NCI-H2081 (cell line): Measurements from ENCODE around the gene KMT2D.

Source experiments
- DNase-seq, 2 experiments: peaks; one replicate each; lab custom pipeline; 2025; lab: John Stamatoyannopoulos, UW

The KMT2D gene

DNA sequence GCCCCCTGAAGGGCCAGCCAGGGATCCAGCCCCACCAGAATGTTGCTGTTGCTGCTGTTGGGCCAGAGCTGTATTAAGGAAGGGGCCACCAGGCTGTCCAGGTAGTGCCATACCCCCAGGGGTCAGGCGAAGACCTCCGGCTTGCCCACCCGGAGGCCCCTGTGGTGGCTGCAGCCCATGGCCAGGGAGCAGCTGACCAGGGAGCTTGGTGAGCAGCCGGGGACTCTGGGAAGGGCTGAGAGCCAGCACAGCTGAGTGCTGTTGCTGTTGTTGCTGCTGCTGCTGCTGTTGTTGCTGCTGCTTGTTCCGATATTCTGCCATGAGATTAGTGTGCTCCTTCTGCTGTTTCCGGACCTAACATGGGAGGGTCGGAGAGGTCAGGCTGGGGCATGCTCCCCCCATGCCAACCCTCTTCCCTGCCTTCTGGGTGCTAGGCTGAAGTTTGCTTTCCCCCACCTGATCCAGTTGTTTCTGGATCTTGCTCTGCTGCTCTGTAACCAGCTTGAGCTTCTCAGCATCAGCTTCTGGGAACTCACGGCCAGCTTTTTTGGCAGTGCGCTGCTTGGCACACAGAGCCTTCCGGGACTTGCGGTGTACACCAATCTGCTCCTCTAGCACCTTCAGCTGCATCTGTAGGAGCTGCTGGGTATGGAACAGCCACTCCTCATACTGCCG lies 26.8 kb downstream of the KMT2D start:
- DNase-seq, result no peak

DNA sequence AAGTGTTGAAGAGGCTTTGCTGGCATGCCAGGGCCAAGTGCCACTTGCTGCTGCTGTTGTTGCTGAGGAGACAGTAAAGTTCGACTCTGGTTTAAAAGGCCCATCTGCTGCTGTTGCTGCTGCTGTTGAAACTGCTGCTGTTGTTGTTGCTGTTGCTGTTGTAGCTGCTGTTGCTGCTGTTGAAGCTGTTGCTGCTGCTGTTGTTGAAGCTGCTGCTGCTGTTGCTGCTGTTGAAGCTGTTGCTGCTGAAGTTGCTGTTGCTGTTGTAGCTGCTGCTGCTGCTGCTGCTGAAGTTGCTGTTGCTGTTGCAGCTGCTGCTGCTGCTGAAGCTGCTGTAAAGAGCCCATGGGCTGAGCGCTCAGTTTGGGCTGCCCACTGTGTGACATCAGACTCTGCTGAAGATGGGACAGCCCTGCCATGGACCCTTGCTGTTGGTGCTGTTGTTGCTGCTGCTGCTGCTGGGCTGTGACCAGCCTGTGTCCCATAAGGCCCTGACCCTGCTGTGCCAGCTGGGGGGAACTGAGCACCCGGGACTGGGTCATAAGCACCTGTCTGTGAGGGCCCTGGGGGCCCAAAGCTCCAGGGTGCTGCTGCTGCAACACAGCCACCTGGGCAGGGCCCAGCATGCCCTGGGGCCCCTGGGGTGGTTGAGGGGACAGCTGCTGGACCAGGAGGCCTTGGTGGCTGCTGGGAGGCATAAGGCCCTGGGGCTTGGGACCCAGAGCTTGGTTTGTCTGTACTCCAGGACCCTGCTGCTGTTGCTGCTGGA lies 27.7 kb downstream of the KMT2D start:
- no peak for DNase-seq

DNA sequence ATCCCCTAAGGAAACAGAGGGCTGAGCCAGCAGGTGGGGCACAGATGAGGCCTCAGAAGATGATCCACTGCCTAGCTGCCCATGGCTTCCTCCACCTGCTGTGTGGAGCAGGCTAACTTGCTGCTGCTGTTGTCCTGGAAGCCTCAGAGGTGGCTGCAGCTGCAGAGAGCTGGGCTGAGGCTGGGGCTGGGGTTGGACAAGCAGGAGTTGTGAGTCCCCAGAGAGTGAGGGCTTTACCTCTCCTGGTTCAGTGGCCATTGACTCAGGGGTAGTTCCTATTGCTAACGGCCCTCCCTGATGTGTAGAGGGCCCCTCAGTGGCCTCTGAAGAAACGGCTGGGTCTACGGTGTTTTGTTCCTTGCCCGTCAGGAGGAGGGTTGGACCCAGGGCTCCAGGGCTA lies 28.3 kb downstream of the KMT2D start:
- DNase-seq, result no peak

GRCh38 chr12:49031573-49032161 lies 28.9 kb downstream of the KMT2D start:
- DNase-seq, result no peak

DNA sequence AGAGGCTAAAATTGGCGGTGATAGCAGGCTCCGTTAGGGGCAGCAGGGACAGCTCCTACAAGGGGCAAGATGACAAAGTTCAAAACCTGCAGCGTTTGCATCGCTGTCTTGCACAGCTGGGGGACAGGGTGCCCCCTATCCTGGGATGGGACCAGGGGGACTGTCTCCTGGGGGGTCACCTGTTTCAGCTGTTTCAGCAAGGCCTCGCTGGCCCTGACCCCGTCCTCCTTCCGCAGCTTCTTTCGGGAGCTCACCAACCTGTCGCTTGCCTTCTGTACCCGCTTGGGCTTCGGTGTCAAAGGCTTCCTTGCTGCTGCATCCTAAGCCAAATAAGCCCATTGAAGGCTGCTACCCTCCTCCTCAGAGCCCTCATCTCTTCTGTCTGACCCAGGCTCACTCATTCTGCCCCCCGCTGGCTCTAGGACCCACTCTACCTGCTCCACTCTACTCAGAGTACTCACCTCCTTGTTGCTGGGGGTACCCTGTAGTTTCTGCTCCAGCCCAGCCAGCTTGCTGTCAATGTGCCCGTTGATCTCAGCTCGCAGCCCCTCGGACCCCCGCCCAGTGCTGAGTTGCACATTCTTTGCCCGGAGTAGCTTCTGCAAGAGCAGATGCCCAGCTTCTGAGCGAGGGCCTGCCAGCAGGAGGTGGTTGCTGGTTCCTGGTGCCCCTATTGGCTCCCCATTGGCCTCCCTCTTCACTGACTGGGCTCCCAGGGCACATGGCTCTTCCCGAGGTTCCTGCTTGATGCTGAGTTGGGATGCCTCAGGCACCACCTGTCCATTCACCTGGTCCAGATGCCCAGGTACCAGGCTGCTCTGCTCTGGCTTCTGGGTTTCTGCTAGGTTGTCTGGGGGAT lies 29.7 kb downstream of the KMT2D start:
- DNase-seq, result no peak

GRCh38 chr12:49030119-49030518 lies 30.5 kb downstream of the KMT2D start:
- no peak for DNase-seq

GRCh38 chr12:49028666-49029275 lies 31.8 kb downstream of the KMT2D start:
- DNase-seq, result no peak

DNA sequence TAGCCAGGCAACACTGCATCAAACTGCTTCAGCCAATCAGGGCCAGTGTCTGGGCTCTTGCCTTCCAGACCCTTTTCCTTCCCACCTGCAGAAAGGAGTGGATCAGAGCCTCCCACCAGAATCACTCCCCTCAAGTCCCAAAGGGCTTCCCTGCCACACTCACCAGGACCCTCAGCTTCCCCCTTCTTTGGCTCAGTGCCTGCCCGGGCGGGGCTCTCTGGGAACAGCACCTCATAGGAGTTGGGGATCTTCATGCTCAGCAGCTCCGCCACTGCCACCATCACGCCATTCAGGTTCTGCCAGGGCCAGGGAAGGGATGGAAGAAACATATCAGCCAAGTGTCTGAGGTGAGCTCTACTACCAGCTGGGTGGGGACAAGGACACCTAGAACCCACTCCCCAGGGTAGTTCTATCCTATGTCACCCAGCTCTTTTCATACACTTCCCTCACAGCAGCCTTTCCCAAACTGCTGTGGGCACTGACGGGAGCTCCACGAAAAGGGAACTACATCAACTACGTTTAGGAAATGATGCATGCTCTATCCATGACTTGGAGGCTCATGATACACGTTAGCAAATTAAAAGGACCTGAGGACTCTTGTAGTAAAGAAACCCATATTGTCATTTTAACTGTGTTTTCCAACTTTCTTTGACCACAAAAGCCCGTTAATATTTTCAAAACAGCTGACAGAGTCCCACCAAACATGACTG lies 32.6 kb downstream of the KMT2D start:
- no peak for DNase-seq

- no peak for DNase-seq
Observed at GRCh38 chr12:49026678-49027480, 33.7 kb downstream of the KMT2D start.

- no peak for DNase-seq
Observed at GRCh38 chr12:49026101-49026500, 34.5 kb downstream of the KMT2D start.

- DNase-seq, result no peak
Observed at GRCh38 chr12:49025463-49025862, 35.1 kb downstream of the KMT2D start.

DNA sequence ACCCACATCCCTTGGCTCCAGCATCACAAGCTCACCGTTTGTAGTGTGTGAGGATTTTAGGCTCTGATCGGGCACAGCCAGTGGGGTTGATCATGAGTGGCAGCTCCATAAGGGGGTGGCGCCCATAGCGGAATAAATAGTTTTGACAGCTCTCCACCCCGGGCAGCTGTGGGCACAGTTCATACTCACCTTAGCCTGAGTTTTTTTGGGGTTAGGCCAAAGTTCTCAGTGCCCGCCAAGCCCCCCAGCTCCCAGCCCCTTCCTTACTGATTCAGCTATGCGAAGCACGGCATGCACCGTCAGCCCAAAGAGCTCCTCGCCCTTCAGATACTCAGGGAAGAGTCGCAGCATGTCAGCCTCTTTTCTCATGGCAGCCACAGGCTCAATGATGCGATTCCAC lies 36.1 kb downstream of the KMT2D start:
- no peak for DNase-seq

DNA sequence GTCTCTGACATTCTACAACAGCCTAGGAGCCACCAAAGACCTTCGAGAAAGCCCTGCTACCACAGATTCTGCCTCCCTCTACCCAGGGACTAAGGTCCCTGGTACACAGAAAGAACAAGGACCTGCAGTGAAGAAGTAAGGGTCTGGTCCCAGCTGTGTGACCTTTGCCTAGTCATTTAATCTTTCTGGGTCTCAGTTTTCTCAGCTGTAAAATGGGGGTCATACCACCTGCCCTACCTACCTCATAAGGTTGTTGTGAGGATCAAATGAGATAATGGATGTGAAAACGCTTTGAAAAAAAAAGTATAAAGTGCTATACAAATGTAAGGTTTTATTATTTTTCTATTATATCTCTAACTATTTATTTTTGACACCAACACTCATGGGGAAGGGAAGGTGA lies 36.8 kb downstream of the KMT2D start:
- no peak for DNase-seq

GRCh38 chr12:49022558-49023178 lies 37.9 kb downstream of the KMT2D start:
- no peak for DNase-seq

GRCh38 chr12:49021292-49021915 lies 39.2 kb downstream of the KMT2D start:
- DNase-seq, result no peak

DNA sequence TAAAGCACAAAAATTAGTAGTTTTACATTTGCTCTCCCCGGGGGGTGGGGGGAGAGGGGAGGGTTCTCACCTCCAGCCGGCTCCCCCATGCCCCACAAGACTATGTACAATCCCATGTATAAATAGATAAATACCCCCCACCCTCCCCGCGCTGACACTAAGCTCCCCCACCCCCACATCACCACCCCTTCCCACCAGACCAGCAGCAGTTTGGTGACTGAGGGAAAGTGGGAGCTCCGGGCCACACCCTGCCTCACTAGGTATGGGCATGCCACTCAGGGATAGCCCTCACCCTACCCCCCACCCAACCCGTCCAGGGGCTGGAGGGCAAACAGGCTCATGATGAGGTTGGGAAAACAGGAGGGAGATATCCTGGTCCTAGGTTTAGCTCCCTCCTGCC lies 40.2 kb downstream of the KMT2D start:
- DNase-seq, result no peak

GRCh38 chr12:49019443-49020324 lies 40.9 kb downstream of the KMT2D start:
- no peak for DNase-seq

DNA sequence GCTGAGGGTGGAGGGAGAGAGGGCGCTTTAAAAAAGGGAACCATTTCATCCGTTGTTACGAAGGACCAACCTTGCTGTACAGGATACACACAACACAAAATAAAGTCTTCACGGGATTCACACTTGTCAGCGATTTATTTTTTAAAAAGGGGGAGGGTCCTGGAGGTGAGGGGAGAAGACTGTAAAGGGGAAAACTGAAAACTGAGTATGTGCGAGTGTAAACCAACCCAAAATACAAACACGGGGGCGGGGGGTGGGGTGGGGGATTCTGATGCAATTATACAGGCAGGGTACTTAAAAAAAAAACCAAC lies 41.5 kb downstream of the KMT2D start:
- DNase-seq, result no peak
